OCI-LY3 (cell line): Measurements from ENCODE around the gene MYH10.

Experiments used
- EZH2phosphoT487 ChIP-seq: fragments of 200-600 bp; shearing (Covaris generic); IDR thresholded peaks from 2 replicates; pipeline ENCODE4 v1.6.1; 2018; ENCODE audit warnings: antibody characterized with exemption, mixed run types, low read depth
- TF ChIP-seq, protein P1 (sequence below): fragments of 200-600, 300-600 bp; sonication (generic); IDR thresholded peaks from 2 replicates; pipeline ENCODE4 v1.5.1; 2014; ENCODE audit warnings: antibody characterized with exemption, low read length, low read depth

DNA sequence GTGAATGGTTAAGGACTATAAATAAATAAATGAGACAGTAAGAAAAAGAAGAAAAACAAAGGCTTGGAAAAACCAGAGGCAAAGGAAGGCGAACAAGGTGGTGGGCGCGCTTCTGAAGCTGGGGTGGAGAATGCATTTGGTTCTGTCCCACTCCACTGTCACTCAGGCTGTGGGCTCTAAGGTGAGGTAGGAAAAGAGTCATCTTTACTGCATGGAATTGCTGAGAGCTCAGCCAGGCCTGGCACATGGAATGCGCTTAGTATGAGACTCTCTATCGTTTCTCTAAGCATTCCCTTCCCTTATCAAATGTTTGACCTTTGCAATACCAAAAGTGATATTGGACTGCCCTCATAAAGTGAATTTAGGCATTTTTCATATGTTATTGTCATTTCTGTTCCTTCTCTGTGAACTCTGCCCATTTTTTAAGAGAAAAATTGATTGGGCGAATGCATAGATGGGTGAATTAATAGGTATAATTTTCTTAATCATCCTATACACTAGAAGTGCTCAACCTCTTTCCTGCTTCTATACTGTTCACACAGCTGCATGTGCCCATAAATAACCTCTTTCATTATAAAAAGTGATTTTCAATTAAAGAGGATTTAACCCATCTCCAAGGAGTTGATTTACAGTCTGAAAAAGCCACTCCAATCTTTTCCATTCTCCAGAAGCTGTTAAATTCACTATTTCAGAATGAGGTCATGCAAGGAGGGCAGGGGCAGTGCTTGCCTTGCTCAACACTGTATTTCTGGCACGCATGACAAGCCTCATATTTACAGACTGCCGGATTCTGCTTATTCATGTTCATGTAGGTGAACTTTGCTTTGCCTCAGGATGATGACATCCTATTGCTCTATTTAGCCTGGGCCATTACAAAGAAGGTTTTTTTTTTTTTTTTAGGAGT lies 87.7 kb downstream of the MYH10 start:
- TF ChIP-seq, protein P1, sequence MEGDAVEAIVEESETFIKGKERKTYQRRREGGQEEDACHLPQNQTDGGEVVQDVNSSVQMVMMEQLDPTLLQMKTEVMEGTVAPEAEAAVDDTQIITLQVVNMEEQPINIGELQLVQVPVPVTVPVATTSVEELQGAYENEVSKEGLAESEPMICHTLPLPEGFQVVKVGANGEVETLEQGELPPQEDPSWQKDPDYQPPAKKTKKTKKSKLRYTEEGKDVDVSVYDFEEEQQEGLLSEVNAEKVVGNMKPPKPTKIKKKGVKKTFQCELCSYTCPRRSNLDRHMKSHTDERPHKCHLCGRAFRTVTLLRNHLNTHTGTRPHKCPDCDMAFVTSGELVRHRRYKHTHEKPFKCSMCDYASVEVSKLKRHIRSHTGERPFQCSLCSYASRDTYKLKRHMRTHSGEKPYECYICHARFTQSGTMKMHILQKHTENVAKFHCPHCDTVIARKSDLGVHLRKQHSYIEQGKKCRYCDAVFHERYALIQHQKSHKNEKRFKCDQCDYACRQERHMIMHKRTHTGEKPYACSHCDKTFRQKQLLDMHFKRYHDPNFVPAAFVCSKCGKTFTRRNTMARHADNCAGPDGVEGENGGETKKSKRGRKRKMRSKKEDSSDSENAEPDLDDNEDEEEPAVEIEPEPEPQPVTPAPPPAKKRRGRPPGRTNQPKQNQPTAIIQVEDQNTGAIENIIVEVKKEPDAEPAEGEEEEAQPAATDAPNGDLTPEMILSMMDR: no peak
- TF ChIP-seq EZH2phosphoT487: no peak
